T47D (cell line): ENCODE measurements around the gene PXT1.
"Not testable (repeated sequence)": the region's sequence is repeated elsewhere in the genome, so short reads cannot be mapped to it uniquely, and the experiment has no call there.

Experiments
- DNase-seq, 2 experiments: peaks; one replicate each; pipeline versions ENCODE4 v3.0.0 to v3.0.0-alpha.2; 2011 to 2012; ENCODE audit warnings: low read depth in 1 of 2, low spot score in 1 of 2
- JUND ChIP-seq: IDR thresholded peaks from 2 replicates; pipeline ENCODE4 v1.6.1; 2012; ENCODE audit warnings: low read depth
- in situ Hi-C: cut with HindIII; loops from 2 replicates; pipeline ENCODE4 v1.10.0; 2016; ENCODE audit warnings: low sequenced_read_pairs, low pct_unique_long_range_greater_than_20kb

Gene PXT1

DNA sequence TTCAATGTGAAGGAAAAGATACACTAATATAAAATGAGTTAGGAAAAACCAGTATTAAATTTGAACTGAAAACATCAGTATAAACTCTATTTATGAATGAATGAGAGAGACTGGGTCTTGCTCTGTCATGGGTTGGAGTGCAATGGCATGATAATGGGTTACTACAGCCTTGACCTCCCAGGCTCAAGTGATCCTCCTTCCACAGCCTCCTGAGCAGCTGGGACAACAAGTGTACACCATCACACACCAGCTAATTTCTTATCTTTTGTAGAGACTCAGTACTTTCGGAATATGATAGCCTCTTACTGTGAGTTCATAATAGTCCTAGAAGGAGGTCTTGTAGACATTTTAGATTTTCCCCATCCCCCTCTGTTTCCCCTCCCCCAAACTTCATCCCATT is 21.6 kb upstream of the PXT1 start:
- in situ Hi-C loops = no loop called here
- DNase-seq = no peak
- TF ChIP-seq JUND = no peak

DNA sequence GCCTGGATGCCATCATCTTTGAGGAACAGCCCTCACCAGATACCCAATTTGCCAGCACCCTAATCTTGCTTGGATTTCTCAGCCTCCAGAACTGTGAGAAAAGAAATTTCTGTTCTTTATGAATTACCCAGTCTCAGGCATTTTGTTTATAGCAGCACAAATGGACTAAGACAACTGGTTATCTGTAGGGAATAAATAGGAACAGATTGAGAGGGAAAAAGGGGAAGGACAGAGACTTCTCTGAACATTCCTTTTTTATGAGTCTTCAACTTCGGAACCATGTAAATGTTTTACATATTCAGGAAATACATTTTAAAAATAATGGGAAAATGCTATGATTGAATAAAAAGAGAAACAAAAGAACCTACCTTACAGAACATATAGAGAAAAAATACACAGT is 21.0 kb upstream of the PXT1 start:
- TF ChIP-seq JUND = no peak
- DNase-seq = no peak
- in situ Hi-C loops = no loop called here

DNA sequence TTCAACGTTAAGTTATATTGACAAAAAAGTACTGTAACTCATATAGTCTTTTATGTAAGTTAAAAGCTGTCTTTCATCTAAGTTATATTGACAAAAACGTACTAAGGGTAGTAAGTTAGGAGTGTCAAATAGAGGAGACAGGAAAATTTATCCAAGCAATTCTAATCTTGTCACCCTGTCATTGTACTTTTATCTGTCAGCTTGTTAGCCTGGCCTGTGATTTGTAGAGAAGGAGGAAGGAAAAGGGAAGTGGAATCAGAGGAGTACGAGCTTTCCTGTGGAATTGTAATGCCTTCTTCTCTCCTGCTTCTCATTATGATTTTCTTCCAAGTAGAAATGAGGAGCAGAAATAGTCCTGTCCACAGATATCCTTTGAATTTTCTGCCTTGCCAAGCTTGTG is 19.0 kb upstream of the PXT1 start:
- DNase-seq = no peak
- in situ Hi-C loops = no loop called here
- TF ChIP-seq JUND = no peak

DNA sequence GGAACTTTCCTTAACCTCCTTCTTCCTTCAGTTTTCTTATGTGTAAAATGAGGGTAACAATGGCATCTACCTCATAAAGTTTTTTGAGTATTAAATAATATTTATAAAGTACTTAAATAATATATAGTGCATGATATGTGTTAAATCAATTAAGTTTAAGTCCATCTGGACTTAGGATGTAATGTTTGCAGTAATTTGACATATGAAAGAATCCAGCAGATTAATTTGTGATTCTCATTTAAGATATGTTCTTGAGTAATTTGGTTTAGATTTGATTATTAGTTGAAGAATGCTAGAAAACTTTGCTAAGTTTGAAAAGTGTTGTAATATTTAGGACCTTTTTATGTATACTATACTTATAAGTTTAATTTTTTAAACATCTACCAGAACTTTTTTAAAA is 18.3 kb upstream of the PXT1 start:
- in situ Hi-C loops = no loop called here
- no peak for TF ChIP-seq JUND
- no peak for DNase-seq

DNA sequence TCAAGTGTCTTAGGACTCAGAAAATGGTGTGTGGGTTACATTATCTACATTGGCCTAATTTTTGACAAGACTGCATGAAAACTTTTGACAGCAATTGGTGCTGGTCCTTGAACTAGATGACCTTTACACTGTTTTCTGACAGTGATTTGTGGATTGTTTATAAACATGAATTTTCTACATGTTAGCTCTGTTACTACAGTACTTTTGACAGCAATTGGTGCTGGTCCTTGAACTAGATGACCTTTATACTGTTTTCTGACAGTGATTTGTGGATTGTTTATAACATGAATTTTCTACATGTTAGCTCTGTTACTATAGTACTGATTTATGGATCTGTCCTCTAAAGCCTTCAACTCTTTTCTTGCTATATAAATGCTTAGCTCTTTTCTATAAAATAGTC is 16.8 kb upstream of the PXT1 start:
- no peak for TF ChIP-seq JUND
- no peak for DNase-seq
- in situ Hi-C loops = no loop called here

DNA sequence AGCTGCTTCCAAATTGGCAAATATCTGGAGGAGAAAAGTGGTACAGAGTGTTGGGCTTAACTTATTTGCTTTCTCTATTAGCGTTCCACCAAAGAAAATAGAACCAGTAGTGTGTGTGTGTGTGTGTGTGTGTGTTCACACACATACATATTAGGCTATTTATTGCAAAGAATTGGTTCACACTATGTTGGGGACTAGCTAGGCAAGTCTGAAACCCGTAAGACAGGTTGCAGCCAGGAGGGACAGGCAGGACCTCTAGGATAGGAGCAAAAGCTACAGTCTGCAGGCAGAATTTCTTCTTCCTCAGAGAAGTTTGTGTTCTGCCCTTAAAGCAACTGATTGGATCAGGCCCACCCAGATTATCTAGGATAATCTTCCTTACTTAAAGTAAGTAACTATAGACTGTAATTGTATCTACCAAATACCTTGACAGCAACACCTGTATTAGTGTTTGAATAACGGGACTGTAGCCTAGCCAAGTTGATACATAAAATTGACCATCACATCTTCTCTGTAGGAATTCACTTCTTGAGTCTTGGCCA is 12.9 kb upstream of the PXT1 start:
- peak; percentile 32 to 85 for DNase-seq
- TF ChIP-seq JUND = no peak
- in situ Hi-C loops = no loop called here

DNA sequence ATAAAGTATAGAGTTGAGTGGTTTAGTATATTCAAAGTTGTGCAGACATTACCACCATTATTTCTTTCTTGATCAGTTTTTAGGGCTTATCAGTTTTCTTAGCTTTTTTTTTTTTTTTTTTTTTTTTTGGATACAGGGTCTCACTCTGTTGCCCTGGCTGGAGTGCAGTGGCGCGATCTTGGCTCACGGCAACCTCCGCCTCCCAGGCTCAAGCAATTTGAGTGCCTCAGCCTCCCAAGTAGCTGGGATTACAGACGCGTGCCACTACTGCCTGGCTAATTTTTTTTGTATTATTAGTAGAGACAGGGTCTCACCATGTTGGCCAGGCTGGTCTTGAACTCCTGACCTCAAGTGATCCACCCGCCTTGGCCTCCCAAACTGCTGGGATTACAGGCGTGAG is 10.2 kb upstream of the PXT1 start:
- DNase-seq, in situ Hi-C loops: not testable (repeated sequence)

DNA sequence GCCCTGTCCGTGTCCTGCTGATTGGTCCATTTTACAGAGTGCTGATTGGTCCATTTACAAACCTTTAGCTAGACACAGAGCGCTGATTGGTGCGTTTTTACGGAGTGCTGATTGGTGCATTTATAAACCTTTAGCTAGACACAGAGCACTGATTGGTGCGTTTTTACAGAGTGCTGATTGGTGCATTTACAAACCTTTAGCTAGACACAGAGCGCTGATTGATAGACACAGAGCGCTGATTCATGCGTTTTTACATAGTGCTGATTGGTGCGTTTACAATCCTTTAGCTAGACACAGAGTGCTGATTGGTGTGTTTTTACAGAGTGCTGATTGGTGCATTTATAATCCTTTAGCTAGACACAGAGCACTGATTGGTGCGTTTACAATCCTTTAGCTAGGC is 6.5 kb upstream of the PXT1 start:
- in situ Hi-C loops, DNase-seq: not testable (repeated sequence)

DNA sequence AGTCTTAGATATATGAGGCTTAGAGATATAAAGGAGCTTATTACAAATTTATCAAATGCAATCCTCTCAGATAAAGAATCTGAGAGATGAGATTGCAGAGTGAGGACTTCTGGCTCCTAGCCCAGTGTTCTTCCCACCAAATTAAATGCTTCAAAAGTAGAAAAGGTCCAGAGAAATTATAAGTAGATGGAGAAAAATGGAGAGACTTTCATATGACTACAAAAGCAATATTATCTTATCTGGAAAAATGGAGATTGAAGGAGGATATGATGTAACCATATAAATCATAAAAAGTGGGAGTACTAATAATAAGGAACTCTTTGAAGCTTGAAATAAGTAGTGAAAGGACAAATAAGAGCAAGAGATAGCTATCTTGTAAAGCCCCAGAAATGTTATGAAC is 3.0 kb upstream of the PXT1 start:
- in situ Hi-C loops = no loop called here
- no peak for TF ChIP-seq JUND
- DNase-seq = no peak

DNA sequence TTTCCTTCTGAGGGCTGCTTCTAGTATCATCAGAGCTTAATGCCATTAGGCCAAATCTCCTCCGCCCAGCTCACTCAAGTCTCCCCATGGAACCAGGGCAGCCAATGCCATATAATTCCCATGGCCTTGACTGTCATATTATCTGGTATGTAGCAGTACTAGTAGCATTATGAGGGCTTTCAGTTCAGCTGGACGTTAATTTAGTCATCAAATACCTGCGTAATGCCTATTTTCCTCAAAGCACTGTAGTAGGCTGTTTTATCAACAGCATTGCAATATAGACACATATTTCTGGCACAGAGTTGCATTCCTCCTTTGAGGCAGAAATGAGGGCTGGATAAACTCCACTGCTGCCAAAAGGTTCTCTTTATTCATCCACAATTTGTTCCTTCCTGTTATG is 1.8 kb upstream of the PXT1 start:
- TF ChIP-seq JUND = no peak
- in situ Hi-C loops = no loop called here
- peak in 1 of 2 experiments; percentile 9 for DNase-seq

DNA sequence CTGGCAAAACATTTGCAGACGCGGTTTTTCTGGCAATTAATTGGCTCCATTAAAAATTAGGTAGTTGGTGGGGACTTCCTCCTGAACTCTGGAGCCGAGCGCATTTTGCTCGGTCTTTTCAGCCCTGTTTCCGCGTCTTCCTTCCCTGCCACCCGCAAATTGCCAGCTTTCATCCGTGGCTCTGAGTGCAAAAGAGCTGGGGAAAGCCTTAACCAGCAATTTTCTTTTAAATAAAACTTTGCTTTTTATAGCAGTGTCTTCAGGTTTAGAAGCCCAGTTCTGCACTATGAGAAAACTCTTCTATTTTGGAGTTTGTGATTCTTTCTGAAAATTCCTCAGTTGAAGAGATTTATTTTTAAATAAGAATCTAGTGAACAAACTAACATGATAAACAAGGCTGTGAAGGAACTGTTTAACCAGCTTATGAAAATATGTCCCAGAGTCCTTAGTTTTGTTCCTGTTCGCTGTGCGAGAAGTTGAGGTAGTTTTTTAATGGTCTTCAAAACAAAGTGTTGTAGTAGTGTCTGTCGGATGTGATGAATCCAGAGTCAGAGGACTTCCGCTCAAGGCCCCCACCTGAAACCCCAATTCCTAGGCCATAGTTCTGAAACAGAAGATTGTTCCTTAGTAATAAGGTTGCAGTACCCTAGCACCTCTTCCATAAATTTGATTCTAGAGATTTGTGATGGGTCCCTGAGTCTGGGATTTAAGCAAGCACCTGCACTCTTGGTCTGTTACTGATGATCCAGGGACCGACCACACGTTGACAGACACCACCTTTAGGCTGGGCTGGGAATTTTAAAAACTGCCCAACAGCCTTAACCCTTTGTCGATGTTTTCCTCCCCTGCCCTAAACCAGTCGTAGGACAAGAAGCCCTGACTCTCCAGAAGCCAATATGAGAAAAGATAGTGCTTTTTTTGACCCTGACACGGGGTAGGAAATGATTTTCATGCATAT is 1.1 kb upstream of the PXT1 start:
- in situ Hi-C loops = no loop called here
- DNase-seq = peak; percentile 45 to 65
- TF ChIP-seq JUND = no peak

DNA sequence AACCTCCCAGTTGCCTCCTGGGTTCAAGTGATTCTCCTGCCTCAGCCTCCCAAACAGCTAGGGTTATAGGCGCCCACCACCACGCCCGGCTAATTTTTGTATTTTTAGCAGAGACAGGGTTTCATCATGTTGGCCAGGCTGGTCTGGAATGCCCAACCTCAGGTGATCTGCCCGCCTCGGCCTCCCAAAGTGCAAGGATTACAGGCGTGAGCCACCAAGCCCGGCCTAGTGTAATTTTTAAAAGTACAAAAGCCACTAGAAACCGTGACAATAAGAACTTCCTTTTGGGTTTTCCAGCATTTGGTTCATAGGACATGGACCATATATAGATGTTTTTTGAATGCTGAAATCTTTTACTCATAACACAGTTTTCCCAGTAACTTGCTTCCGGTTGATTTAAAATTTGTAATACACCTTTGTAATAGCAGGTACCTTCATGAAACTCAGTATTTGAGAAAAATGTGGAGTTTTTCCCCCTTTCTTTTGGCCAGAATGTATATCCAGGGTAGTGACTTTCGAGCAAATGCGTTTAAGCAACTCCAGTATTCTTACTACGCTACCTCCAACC is 467 bp downstream of the PXT1 start:
- in situ Hi-C loops = no loop called here
- no peak for TF ChIP-seq JUND
- no peak for DNase-seq

DNA sequence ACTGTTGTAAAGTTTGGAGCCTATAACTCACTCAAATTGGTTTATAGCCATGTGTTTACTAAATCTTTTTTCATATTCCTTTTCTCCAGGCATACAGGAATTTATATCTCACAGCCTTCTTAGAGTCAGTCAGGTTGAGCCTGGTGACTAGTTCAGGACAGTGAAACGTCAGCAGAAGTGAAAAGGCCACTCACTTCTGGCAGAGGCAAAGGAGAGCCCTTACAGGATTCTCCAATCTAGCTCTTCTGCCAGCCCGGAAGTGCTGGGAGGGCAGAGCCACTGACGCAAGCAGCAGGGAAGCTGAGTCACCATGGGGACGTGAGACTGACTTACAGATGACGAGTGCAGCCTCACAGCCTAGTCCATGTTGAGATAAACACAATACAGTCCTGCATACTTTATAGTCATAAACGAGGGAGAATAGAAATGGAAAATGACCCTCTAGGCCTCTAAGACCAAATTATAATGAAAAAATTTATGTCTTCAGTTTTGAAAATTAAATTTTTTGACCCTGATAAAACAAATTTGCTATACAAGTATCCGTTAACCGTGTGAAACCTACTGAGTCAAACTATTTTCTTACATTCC is 1.3 kb downstream of the PXT1 start:
- in situ Hi-C loops = no loop called here
- no peak for TF ChIP-seq JUND
- peak; percentile 85 to 96 for DNase-seq
